SK-N-SH (cell line): ENCODE data around the gene QRICH2. TPM values are rescaled to one million over a fixed set of nuclear protein-coding genes. Genes with fewer than 3 reads are reported as not detected.

Source experiments
- CTCF ChIA-PET: fragments of 300-600, 350-600 bp; formaldehyde crosslinking; extraction: SDS; loops from one replicate; lab custom pipeline; 2021; lab: Yijun Ruan, JAX
- POLR2A ChIA-PET: fragments of 350-600 bp; sonication (Branson Sonifier 250); formaldehyde crosslinking; extraction: SDS; loops from one replicate; lab custom pipeline; 2020; ENCODE audit warnings: antibody characterized with exemption, inconsistent platforms; lab: Yijun Ruan, JAX
- DNase-seq: peaks from one replicate; pipeline ENCODE4 v3.0.0; 2012
- H2AFZ ChIP-seq: fragments of 200-600 bp; sonication (generic); 2 replicates; pipeline ENCODE4 v1.8.1; 2016; ENCODE audit warnings: antibody characterized with exemption, mild to moderate bottlenecking, low read depth
- H3F3A ChIP-seq: fragments of 200-600 bp; sonication (generic); replicated peaks from 2 replicates; pipeline ENCODE3; 2016; ENCODE audit warnings: antibody characterized with exemption, mild to moderate bottlenecking; ENCODE audit not compliant: insufficient read depth
- H3K27ac ChIP-seq, 2 experiments: fragments of 200-500 bp in 1 of 2; fragments of 200-600 bp in 1 of 2; sonication (Bioruptor generic) in 1 of 2; sonication (generic), shearing (Covaris generic) in 1 of 2; 2 replicates each; pipeline versions ENCODE4 v1.5.1 to v1.6.1; 2014 to 2016; ENCODE audit warnings: low read depth in 2 of 2, inconsistent platforms in 1 of 2, low read length in 1 of 2, mild to moderate bottlenecking in 1 of 2, mixed read lengths in 1 of 2
- H3K27me3 ChIP-seq: fragments of 200-600 bp; sonication (generic), shearing (Covaris generic); 2 replicates; pipeline ENCODE4 v1.6.1; 2016; ENCODE audit warnings: mixed run types; ENCODE audit not compliant: insufficient read depth
- H3K36me3 ChIP-seq, 2 experiments: fragments of 200-500 bp in 1 of 2; fragments of 200-600 bp in 1 of 2; sonication (Bioruptor generic) in 1 of 2; sonication (generic) in 1 of 2; replicated peaks in 1 of 2; 2 replicates each; pipeline versions ENCODE3 to v1.5.1; 2014 to 2016; ENCODE audit warnings: low read length in 1 of 2, mild to moderate bottlenecking in 1 of 2; ENCODE audit not compliant: insufficient read depth in 2 of 2, control insufficient read depth in 1 of 2
- H3K4me1 ChIP-seq, 2 experiments: fragments of 200-500 bp in 1 of 2; fragments of 200-600 bp in 1 of 2; sonication (Bioruptor generic) in 1 of 2; sonication (generic), shearing (Covaris generic) in 1 of 2; 2 replicates each; pipeline versions ENCODE4 v1.5.1 to v1.6.1; 2014 to 2016; ENCODE audit warnings: low read depth in 1 of 2, low read length in 1 of 2, mixed run types in 1 of 2; ENCODE audit not compliant: insufficient read depth in 2 of 2, control insufficient read depth in 1 of 2
- H3K4me2 ChIP-seq: fragments of 200-600 bp; sonication (generic), shearing (Covaris generic); 2 replicates; pipeline ENCODE4 v1.6.1; 2017; ENCODE audit warnings: mixed run types
- H3K4me3 ChIP-seq, 2 experiments: fragments of 200-500 bp in 1 of 2; fragments of 200-600 bp in 1 of 2; sonication (Bioruptor generic) in 1 of 2; sonication (generic), shearing (Covaris generic) in 1 of 2; 2 replicates each; pipeline versions ENCODE4 v1.5.1 to v1.8.1; 2014 to 2016; ENCODE audit warnings: low read depth in 2 of 2, inconsistent platforms in 1 of 2, low read length in 1 of 2, mild to moderate bottlenecking in 1 of 2, mixed read lengths in 1 of 2, moderate library complexity in 1 of 2
- H3K79me2 ChIP-seq: fragments of 200-600 bp; sonication (generic); 2 replicates; pipeline ENCODE4 v1.8.1; 2017; ENCODE audit warnings: mild to moderate bottlenecking; ENCODE audit not compliant: insufficient read depth
- H3K9ac ChIP-seq: fragments of 200-600 bp; sonication (generic); 2 replicates; pipeline ENCODE4 v1.6.1; 2017; ENCODE audit warnings: mixed run types
- H3K9me2 ChIP-seq: fragments of 200-600 bp; sonication (generic); 2 replicates; pipeline ENCODE4 v1.6.1; 2017; ENCODE audit warnings: mixed run types
- H3K9me3 ChIP-seq: fragments of 200-600 bp; sonication (generic); 2 replicates; pipeline ENCODE4 v1.6.1; 2017; ENCODE audit warnings: mixed run types, mild to moderate bottlenecking, moderate library complexity
- H4K20me1 ChIP-seq: fragments of 200-600 bp; sonication (generic); 2 replicates; pipeline ENCODE4 v1.6.1; 2017; ENCODE audit warnings: mild to moderate bottlenecking, mixed run types; ENCODE audit not compliant: insufficient read depth
- EZH2phosphoT487 ChIP-seq: fragments of 200-600 bp; sonication (generic); IDR thresholded peaks from 2 replicates; pipeline ENCODE4 v1.6.1; 2017; ENCODE audit warnings: low read depth, mixed run types, mild to moderate bottlenecking, antibody characterized with exemption, moderate library complexity, borderline replicate concordance
- FOSL2 ChIP-seq: IDR thresholded peaks from 2 replicates; pipeline ENCODE4 v1.4.0; 2012; ENCODE audit warnings: low read depth, mild to moderate bottlenecking, moderate library complexity, borderline replicate concordance
- FOXJ3 ChIP-seq: sonication (generic); formaldehyde crosslinking; IDR thresholded peaks from 2 replicates; pipeline ENCODE4 v1.5.1; 2020; ENCODE audit warnings: mild to moderate bottlenecking, missing genetic modification reagents
- FOXM1 ChIP-seq: IDR thresholded peaks from 2 replicates; pipeline ENCODE4 v1.4.0; 2012; ENCODE audit warnings: low read depth, mild to moderate bottlenecking
- GABPA ChIP-seq: IDR thresholded peaks from 2 replicates; pipeline ENCODE4 v1.4.0; 2012; ENCODE audit warnings: low read depth, mild to moderate bottlenecking
- RAD21 ChIP-seq: IDR thresholded peaks from 2 replicates; pipeline ENCODE4 v1.6.1; 2012; ENCODE audit warnings: mild to moderate bottlenecking, low read length
- RXRA ChIP-seq: IDR thresholded peaks from 2 replicates; pipeline ENCODE4 v1.4.0; 2012; ENCODE audit warnings: low read depth, mild to moderate bottlenecking, borderline replicate concordance
- TCF12 ChIP-seq: IDR thresholded peaks from 2 replicates; pipeline ENCODE4 v1.4.0; 2012
- WGBS: methylation state at CpG from one replicate; pipeline ENCODE4 v1.1.6; 2017; ENCODE audit warnings: low lambda C conversion rate; 5-methylcytosine and 5-hydroxymethylcytosine counted together
- polyA plus RNA-seq, 3 experiments: library from polyadenylated mRNA; depleted of rRNA; stranded (reverse); fragments of >200 nt; gene quantifications; 2 replicates each; pipeline ENCODE4 v1.2.3, GENCODE V29; 2012
- TF ChIP-seq, protein P1 (sequence below): fragments of 150-350 bp; IDR thresholded peaks from 2 replicates; pipeline ENCODE4 v1.6.1; 2017; ENCODE audit warnings: antibody characterized with exemption, low read length, low read depth, borderline replicate concordance
- TF ChIP-seq, protein P2 (sequence below): IDR thresholded peaks from 2 replicates; pipeline ENCODE4; 2012
- TF ChIP-seq, protein P3 (sequence below): fragments of 200-600 bp; sonication (generic); IDR thresholded peaks from 2 replicates; pipeline ENCODE4 v1.6.1; 2017; ENCODE audit warnings: antibody characterized with exemption, mild to moderate bottlenecking, moderate library complexity
- TF ChIP-seq, protein P4 (sequence below): IDR thresholded peaks from 2 replicates; pipeline ENCODE4 v1.6.1; 2012; ENCODE audit warnings: mild to moderate bottlenecking, low read depth, low read length, moderate library complexity
- TF ChIP-seq, protein P5 (sequence below): fragments of 150-350 bp; IDR thresholded peaks from 2 replicates; pipeline ENCODE4 v1.6.1; 2016; ENCODE audit warnings: mild to moderate bottlenecking, low read depth, low read length

The QRICH2 gene
- polyA plus RNA-seq, 1 of the 3 experiments (the other 2 are of a cell fraction), result 6.2 TPM

DNA sequence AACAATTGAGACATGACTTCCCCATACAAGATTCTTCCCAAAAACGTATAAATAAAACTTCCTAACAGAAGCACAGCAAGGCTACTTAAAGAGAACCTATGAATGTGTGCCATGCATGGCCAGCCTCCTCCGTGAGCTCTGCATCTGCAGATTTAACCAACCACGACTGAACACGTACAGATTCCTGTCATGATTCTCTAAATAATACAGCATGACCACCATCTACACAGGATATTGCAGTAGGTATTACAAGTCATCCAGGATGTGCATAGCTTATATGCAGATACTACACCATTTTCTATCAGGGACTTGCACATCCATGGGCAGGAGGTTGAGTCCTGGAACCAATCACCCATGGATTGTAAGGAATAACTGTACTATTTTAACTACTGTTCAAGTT is 1.4 kb upstream of the QRICH2 start:
- H3K9me3 ChIP-seq, result no peaks in the 10 kb centered on the region
- no peak overlapping the region for H3K9ac ChIP-seq
- ChIA-PET CTCF (interaction anchor here (0.6 to 15.8 kb wide), 10 partner anchors 8 to 196 kb away, joined by 3 to 348 read pairs (median 4); partner anchors contain the start of gene SPHK1), POLR2A (interaction anchor here (0.7 to 1.1 kb wide), 2 partner anchors 45 to 89 kb away, joined by 3 read pairs; partner anchors contain the start of gene PRPSAP1)
- DNase-seq, result no peak
- TF ChIP-seq, protein P1, sequence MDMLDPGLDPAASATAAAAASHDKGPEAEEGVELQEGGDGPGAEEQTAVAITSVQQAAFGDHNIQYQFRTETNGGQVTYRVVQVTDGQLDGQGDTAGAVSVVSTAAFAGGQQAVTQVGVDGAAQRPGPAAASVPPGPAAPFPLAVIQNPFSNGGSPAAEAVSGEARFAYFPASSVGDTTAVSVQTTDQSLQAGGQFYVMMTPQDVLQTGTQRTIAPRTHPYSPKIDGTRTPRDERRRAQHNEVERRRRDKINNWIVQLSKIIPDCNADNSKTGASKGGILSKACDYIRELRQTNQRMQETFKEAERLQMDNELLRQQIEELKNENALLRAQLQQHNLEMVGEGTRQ, result no peak
- TF ChIP-seq, protein P2, sequence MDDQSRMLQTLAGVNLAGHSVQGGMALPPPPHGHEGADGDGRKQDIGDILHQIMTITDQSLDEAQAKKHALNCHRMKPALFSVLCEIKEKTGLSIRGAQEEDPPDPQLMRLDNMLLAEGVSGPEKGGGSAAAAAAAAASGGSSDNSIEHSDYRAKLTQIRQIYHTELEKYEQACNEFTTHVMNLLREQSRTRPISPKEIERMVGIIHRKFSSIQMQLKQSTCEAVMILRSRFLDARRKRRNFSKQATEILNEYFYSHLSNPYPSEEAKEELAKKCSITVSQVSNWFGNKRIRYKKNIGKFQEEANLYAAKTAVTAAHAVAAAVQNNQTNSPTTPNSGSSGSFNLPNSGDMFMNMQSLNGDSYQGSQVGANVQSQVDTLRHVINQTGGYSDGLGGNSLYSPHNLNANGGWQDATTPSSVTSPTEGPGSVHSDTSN, result no peak
- no peak for TF ChIP-seq FOSL2
- TF ChIP-seq, protein P3, sequence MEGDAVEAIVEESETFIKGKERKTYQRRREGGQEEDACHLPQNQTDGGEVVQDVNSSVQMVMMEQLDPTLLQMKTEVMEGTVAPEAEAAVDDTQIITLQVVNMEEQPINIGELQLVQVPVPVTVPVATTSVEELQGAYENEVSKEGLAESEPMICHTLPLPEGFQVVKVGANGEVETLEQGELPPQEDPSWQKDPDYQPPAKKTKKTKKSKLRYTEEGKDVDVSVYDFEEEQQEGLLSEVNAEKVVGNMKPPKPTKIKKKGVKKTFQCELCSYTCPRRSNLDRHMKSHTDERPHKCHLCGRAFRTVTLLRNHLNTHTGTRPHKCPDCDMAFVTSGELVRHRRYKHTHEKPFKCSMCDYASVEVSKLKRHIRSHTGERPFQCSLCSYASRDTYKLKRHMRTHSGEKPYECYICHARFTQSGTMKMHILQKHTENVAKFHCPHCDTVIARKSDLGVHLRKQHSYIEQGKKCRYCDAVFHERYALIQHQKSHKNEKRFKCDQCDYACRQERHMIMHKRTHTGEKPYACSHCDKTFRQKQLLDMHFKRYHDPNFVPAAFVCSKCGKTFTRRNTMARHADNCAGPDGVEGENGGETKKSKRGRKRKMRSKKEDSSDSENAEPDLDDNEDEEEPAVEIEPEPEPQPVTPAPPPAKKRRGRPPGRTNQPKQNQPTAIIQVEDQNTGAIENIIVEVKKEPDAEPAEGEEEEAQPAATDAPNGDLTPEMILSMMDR, result no peak
- no peak for TF ChIP-seq RXRA
- no peak for TF ChIP-seq GABPA
- TF ChIP-seq RAD21, result no peak
- no peak for TF ChIP-seq EZH2phosphoT487
- no peak for TF ChIP-seq TCF12
- TF ChIP-seq FOXJ3 (CRISPR knock-in tag), result no peak
- TF ChIP-seq, protein P4, sequence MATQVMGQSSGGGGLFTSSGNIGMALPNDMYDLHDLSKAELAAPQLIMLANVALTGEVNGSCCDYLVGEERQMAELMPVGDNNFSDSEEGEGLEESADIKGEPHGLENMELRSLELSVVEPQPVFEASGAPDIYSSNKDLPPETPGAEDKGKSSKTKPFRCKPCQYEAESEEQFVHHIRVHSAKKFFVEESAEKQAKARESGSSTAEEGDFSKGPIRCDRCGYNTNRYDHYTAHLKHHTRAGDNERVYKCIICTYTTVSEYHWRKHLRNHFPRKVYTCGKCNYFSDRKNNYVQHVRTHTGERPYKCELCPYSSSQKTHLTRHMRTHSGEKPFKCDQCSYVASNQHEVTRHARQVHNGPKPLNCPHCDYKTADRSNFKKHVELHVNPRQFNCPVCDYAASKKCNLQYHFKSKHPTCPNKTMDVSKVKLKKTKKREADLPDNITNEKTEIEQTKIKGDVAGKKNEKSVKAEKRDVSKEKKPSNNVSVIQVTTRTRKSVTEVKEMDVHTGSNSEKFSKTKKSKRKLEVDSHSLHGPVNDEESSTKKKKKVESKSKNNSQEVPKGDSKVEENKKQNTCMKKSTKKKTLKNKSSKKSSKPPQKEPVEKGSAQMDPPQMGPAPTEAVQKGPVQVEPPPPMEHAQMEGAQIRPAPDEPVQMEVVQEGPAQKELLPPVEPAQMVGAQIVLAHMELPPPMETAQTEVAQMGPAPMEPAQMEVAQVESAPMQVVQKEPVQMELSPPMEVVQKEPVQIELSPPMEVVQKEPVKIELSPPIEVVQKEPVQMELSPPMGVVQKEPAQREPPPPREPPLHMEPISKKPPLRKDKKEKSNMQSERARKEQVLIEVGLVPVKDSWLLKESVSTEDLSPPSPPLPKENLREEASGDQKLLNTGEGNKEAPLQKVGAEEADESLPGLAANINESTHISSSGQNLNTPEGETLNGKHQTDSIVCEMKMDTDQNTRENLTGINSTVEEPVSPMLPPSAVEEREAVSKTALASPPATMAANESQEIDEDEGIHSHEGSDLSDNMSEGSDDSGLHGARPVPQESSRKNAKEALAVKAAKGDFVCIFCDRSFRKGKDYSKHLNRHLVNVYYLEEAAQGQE, result no peak
- no peak for TF ChIP-seq FOXM1
- TF ChIP-seq, protein P5, sequence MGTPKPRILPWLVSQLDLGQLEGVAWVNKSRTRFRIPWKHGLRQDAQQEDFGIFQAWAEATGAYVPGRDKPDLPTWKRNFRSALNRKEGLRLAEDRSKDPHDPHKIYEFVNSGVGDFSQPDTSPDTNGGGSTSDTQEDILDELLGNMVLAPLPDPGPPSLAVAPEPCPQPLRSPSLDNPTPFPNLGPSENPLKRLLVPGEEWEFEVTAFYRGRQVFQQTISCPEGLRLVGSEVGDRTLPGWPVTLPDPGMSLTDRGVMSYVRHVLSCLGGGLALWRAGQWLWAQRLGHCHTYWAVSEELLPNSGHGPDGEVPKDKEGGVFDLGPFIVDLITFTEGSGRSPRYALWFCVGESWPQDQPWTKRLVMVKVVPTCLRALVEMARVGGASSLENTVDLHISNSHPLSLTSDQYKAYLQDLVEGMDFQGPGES, result no peak
- H4K20me1 ChIP-seq, result no peaks in the 10 kb centered on the region
- H3K27me3 ChIP-seq, result no peaks in the 10 kb centered on the region
- no peak overlapping the region for H2AFZ ChIP-seq
- no peaks in the 10 kb centered on the region for H3K79me2 ChIP-seq
- 92% methylated on average over 4 of the region's 4 CpGs for WGBS
- H3K4me3 ChIP-seq, result no peak overlapping the region
- peaks cover 32 to 48% of the 10 kb centered on the region in 2 experiments for H3K36me3 ChIP-seq
- no peaks in the 10 kb centered on the region for H3K9me2 ChIP-seq
- peaks cover 13% of the 10 kb centered on the region for H3F3A ChIP-seq
- H3K4me2 ChIP-seq, result no peak overlapping the region
- no peak overlapping the region for H3K27ac ChIP-seq
- no peaks in the 10 kb centered on the region for H3K4me1 ChIP-seq
